ENCODE measurements around the gene CDKAL1. TPM values are rescaled to one million over a fixed set of nuclear protein-coding genes. Genes with fewer than 3 reads are reported as not detected.

The CDKAL1 gene
- total and polyA plus RNA-seq, 10 of the 15 experiments (the other 5 are each of a cell fraction or from before 2014, with no cell fraction given), result 10.7 to 26.9 (median 17.3) TPM

- intact Hi-C loops (cut with micrococcal nuclease; ENCODE audit: unreplicated experiment), result loop anchor here (10.0 kb wide), 3 partner anchors 145 to 885 kb away; partner anchors contain the start of gene SOX4
- Histone ChIP-seq H3K4me3 (no peak overlapping the region), H3K27ac (ENCODE audit: control insufficient read depth, insufficient read depth) (no peak overlapping the region), H3K4me2 (ENCODE audit: control insufficient read depth, insufficient read depth) (no peak overlapping the region), H3K36me3 (ENCODE audit: control insufficient read depth in 2 of 2, insufficient read depth in 2 of 2, low read length in 1 of 2) (no peaks in the 10 kb centered on the region; a peak in 1 of 4 replicates), H3K79me2 (ENCODE audit: control insufficient read depth, insufficient read depth, low read length) (peaks cover 4% of the 10 kb centered on the region), H3K9me3 (replicated peaks; ENCODE audit: control insufficient read depth, insufficient read depth, low read length) (no peaks in the 10 kb centered on the region), H3K4me1 (ENCODE audit: control insufficient read depth, insufficient read depth, low read length) (peaks cover 13% of the 10 kb centered on the region), H2AFZ (ENCODE audit: control insufficient read depth, low read depth, low read length) (no peak overlapping the region), H3K9ac (ENCODE audit: control insufficient read depth, insufficient read depth, low read length) (no peak overlapping the region), H4K20me1 (ENCODE audit: control insufficient read depth, insufficient read depth) (no peaks in the 10 kb centered on the region), H3K27me3 (replicated peaks in 1 of 2; ENCODE audit: control insufficient read depth in 2 of 2, insufficient read depth in 2 of 2, low read length in 1 of 2) (no peaks in the 10 kb centered on the region)
- in situ Hi-C loops (cut with MboI), result no loop called here
- ChIA-PET RAD21 (ENCODE audit: unreplicated experiment) (interaction anchor here (0.9 to 1.2 kb wide), 2 partner anchors 10 to 166 kb away, joined by 4 read pairs; no protein-coding TSS in a partner anchor), POLR2A (no interaction called here), SMC1A (ENCODE audit: uncharacterized antibody, unreplicated experiment) (interaction anchor here (0.8 to 3.7 kb wide), 9 partner anchors 9 to 127 kb away, joined by 3 to 18 read pairs (median 4); no protein-coding TSS in a partner anchor), CTCF (interaction anchor here (1.2 to 1.4 kb wide), 2 partner anchors 29 to 145 kb away, joined by 3 read pairs; no protein-coding TSS in a partner anchor)
- TF ChIP-seq NRF1 (conservative IDR thresholded peaks at IDR 0.05; ENCODE audit: low read depth, low read length) (no peak), EED (IDR thresholded peaks at IDR 0.05; ENCODE audit: low read depth) (no peak), ASH2L (IDR thresholded peaks at IDR 0.05; ENCODE audit: borderline replicate concordance, low read depth) (no peak), PAX5 (IDR thresholded peaks at IDR 0.05; ENCODE audit: borderline replicate concordance, low read depth, low read length) (no peak), KLF5 (IDR thresholded peaks at IDR 0.05; ENCODE audit: partially characterized antibody) (no peak), NKRF (conservative IDR thresholded peaks at IDR 0.05) (no peak), ZBTB40 (IDR thresholded peaks at IDR 0.05; ENCODE audit: borderline replicate concordance) (no peak), MAX (IDR thresholded peaks at IDR 0.05; ENCODE audit: low read depth, low read length) (no peak), STAT3 (IDR thresholded peaks at IDR 0.05; ENCODE audit: low read depth, low read length) (no peak)
- no peak for FAIRE-seq
- no TSS peak for BruUV-seq (replicated peaks)
- WGBS (ENCODE audit: insufficient coverage, insufficient replicate concordance, low lambda C conversion rate, missing lambda C conversion rate), result 46% methylated on average over 2 of the region's 2 CpGs
- no peak for DNase-seq (ENCODE audit: low read depth, low spot score)
- ATAC-seq, result no peak
Measured at GRCh38 chr6:20709451-20709850, 175.2 kb downstream of the CDKAL1 start.
